PC-3 (cell line): ENCODE measurements around the gene VSTM2B. TPM values are rescaled to one million over a fixed set of nuclear protein-coding genes. Genes with fewer than 3 reads are reported as not detected.

Experiments used
- ATAC-seq: fragments of 200-7000 bp; cut with Tn5 transposase; 2 replicates; pipeline ENCODE4 v1.9.1; 2020; ENCODE audit warnings: mild to moderate bottlenecking, moderate library complexity
- BruUV-seq: library from RNA; stranded (reverse); fragments of 400-500 nt; replicated peaks from 2 replicates; lab custom pipeline; 2021; lab: Mats Ljungman, UMichigan
- CTCF ChIA-PET: fragments of 300-600 bp; sonication (Branson Sonifier 250); formaldehyde crosslinking; loops from one replicate; lab custom pipeline; 2022; ENCODE audit warnings: antibody characterized with exemption; lab: Charles Lee
- POLR2A ChIA-PET: fragments of 300-600 bp; sonication (Branson Sonifier 250); formaldehyde crosslinking; loops from one replicate; lab custom pipeline; 2022; ENCODE audit warnings: antibody characterized with exemption; ENCODE audit not compliant: unreplicated experiment; lab: Charles Lee
- DNase-seq: peaks from one replicate; pipeline ENCODE4 v3.0.0-alpha.2; 2015
- H2AFZ ChIP-seq: fragments of 300-600 bp; sonication (generic); 2 replicates; pipeline ENCODE4 v1.6.0; 2016; ENCODE audit warnings: antibody characterized with exemption, low read length
- H3F3A ChIP-seq: fragments of 300-600 bp; sonication (generic); one replicate; pipeline ENCODE4 v1.6.0; 2017; ENCODE audit warnings: antibody characterized with exemption, low read length, control low read depth, mild to moderate bottlenecking; ENCODE audit not compliant: unreplicated experiment
- H3K27ac ChIP-seq: fragments of 300-600 bp; sonication (generic); 2 replicates; pipeline ENCODE4 v1.5.1; 2016; ENCODE audit warnings: mild to moderate bottlenecking, low read length
- H3K27me3 ChIP-seq: fragments of 300-600 bp; sonication (generic); 2 replicates; pipeline ENCODE4 v1.6.1; 2016; ENCODE audit warnings: low read length, mixed read lengths
- H3K36me3 ChIP-seq: fragments of 300-600 bp; sonication (generic); 2 replicates; pipeline ENCODE4 v1.6.1; 2016; ENCODE audit warnings: low read depth, mixed run types, low read length, mixed read lengths
- H3K4me1 ChIP-seq: fragments of 300-600 bp; sonication (generic); 2 replicates; pipeline ENCODE4 v1.5.1; 2016; ENCODE audit warnings: low read length; ENCODE audit not compliant: insufficient read depth
- H3K4me2 ChIP-seq: fragments of 300-600 bp; sonication (generic); 2 replicates; pipeline ENCODE4 v1.6.0; 2016; ENCODE audit warnings: low read length
- H3K4me3 ChIP-seq: fragments of 300-600 bp; sonication (generic); 2 replicates; pipeline ENCODE4 v1.5.1; 2016; ENCODE audit warnings: mild to moderate bottlenecking, low read length, mixed read lengths
- H3K79me2 ChIP-seq: fragments of 300-600 bp; sonication (generic); 2 replicates; pipeline ENCODE4 v1.6.1; 2017; ENCODE audit warnings: low read length, mixed read lengths
- H3K9ac ChIP-seq: fragments of 300-600 bp; sonication (generic); 2 replicates; pipeline ENCODE4 v1.6.0; 2016; ENCODE audit warnings: mild to moderate bottlenecking, low read length
- H3K9me2 ChIP-seq: fragments of 300-600 bp; sonication (generic); replicated peaks from 2 replicates; pipeline ENCODE4 v1.6.1; 2016; ENCODE audit warnings: mixed run types, low read length, mixed read lengths
- H3K9me3 ChIP-seq: fragments of 300-600 bp; sonication (generic); 2 replicates; pipeline ENCODE4 v1.6.1; 2016; ENCODE audit warnings: low read length, mixed read lengths
- H4K20me1 ChIP-seq: fragments of 300-600 bp; sonication (generic); 2 replicates; pipeline ENCODE4 v1.6.1; 2016; ENCODE audit warnings: low read length, mixed read lengths
- EZH2 ChIP-seq: fragments of 300-600 bp; sonication (generic); IDR thresholded peaks from one replicate; pipeline ENCODE4 v1.6.1; 2017; ENCODE audit warnings: antibody characterized with exemption, mild to moderate bottlenecking, low read length; ENCODE audit not compliant: unreplicated experiment
- EZH2phosphoT487 ChIP-seq: fragments of 300-600 bp; sonication (generic); IDR thresholded peaks from 2 replicates; pipeline ENCODE4 v1.6.1; 2018; ENCODE audit warnings: mild to moderate bottlenecking, antibody characterized with exemption, low read length, borderline replicate concordance
- intact Hi-C: fragments of 100-400 bp; cut with micrococcal nuclease; formaldehyde crosslinking; loops from 2 replicates; pipeline ENCODE4 v1.9.0; 2023
- total RNA-seq: library from RNA; depleted of rRNA; stranded (reverse); fragments of >200 nt; gene quantifications from 2 replicates; pipeline ENCODE4 v1.2.3, GENCODE V29; 2014
- TF ChIP-seq, protein P1 (sequence below): fragments of 300-600 bp; sonication (generic); conservative IDR thresholded peaks from 2 replicates; pipeline ENCODE4 v1.5.1; 2017; ENCODE audit warnings: antibody characterized with exemption, low read depth, mild to moderate bottlenecking, low read length

The VSTM2B gene
- total RNA-seq, 1 experiment from 2014 or later, result not detected

DNA sequence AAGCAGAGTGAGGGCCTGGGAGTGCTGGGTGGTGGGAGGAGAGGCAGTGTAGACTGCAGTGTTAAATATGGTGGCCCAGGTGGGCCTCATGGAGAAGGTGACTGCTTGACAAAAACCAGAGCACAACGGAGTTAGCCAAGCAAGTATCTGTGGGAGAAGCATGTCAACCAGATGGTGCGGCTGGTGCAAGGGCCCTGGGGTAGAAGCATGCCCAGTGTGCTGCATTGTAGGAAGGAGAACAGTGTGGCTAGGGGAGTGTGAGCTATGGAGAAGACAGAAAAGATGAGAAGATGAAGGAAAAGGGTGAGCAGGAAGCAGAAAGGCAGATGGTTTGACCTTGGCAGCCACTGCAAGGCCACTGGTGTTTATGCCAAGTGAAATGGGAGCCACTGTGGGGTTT is 2.2 kb upstream of the VSTM2B start:
- no peak overlapping the region for H3K9ac ChIP-seq
- H3K4me1 ChIP-seq, result no peaks in the 10 kb centered on the region
- no peak for ATAC-seq
- H3K4me3 ChIP-seq, result no peak overlapping the region
- H2AFZ ChIP-seq, result no peak overlapping the region
- no peaks in the 10 kb centered on the region for H3K79me2 ChIP-seq
- H3K36me3 ChIP-seq, result no peaks in the 10 kb centered on the region
- no TSS peak for BruUV-seq
- POLR2A ChIA-PET, result no interaction called here
- no peaks in the 10 kb centered on the region for H4K20me1 ChIP-seq
- TF ChIP-seq EZH2phosphoT487, result no peak
- TF ChIP-seq EZH2, result no peak
- TF ChIP-seq, protein P1, sequence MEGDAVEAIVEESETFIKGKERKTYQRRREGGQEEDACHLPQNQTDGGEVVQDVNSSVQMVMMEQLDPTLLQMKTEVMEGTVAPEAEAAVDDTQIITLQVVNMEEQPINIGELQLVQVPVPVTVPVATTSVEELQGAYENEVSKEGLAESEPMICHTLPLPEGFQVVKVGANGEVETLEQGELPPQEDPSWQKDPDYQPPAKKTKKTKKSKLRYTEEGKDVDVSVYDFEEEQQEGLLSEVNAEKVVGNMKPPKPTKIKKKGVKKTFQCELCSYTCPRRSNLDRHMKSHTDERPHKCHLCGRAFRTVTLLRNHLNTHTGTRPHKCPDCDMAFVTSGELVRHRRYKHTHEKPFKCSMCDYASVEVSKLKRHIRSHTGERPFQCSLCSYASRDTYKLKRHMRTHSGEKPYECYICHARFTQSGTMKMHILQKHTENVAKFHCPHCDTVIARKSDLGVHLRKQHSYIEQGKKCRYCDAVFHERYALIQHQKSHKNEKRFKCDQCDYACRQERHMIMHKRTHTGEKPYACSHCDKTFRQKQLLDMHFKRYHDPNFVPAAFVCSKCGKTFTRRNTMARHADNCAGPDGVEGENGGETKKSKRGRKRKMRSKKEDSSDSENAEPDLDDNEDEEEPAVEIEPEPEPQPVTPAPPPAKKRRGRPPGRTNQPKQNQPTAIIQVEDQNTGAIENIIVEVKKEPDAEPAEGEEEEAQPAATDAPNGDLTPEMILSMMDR, result no peak
- DNase-seq, result no peak
- H3K9me3 ChIP-seq, result no peaks in the 10 kb centered on the region
- H3F3A ChIP-seq, result no peaks in the 10 kb centered on the region
- no peak overlapping the region for H3K4me2 ChIP-seq
- H3K9me2 ChIP-seq, result no peaks in the 10 kb centered on the region
- H3K27ac ChIP-seq, result no peak overlapping the region
- peaks cover 38% of the 10 kb centered on the region for H3K27me3 ChIP-seq
- intact Hi-C loops, result no loop called here
- CTCF ChIA-PET, result no interaction called here

DNA sequence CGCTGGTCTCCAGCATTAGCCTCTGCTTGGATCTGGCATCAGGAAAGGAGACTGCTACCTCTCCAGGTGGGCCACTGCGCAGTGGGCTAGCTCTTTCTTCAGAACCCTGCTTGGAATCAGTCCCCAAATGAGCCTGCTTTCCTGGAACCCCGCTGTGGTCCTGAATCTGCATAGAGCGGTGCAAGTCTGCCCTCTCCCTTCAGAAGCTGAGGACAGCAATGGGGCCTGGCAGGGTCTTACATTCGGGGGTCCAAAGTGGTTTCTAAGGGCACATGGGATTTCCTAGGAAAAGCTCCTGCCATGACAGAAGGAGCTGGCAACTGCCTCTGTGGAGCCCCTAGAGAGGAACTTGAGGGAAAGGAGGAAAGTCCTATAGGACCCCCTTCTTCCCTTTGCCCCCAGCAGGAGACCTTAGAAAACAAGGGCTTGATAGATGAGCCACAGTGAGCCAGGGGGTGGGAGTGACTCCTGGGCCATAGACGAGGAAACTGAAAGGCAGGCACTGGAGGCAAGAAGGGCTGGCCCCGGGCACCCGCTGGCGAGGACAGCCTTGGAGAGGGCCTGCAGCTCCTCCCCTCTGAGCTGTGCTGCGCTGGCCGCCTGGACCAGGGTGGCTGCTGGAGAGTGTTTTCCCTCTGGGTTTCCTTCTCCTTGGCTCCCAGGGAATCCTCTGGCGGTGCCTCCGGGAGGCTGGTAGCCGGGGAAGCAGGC is 1.4 kb upstream of the VSTM2B start:
- no peak for ATAC-seq
- H3K27me3 ChIP-seq, result peaks cover 38% of the 10 kb centered on the region
- POLR2A ChIA-PET, result no interaction called here

More for the DNA sequence above, 1.4 kb upstream of the VSTM2B start:
- Histone ChIP-seq H2AFZ (no peak overlapping the region), H3F3A (no peaks in the 10 kb centered on the region), H3K9ac (no peak overlapping the region), H3K79me2 (no peaks in the 10 kb centered on the region), H3K4me2 (no peak overlapping the region), H3K4me3 (no peak overlapping the region), H3K4me1 (no peaks in the 10 kb centered on the region), H3K36me3 (no peaks in the 10 kb centered on the region), H3K27ac (no peak overlapping the region), H3K9me3 (no peaks in the 10 kb centered on the region), H3K9me2 (no peaks in the 10 kb centered on the region), H4K20me1 (no peaks in the 10 kb centered on the region)
- TF ChIP-seq, protein P1, result no peak
- TF ChIP-seq EZH2phosphoT487, result no peak
- TF ChIP-seq EZH2, result no peak
- no peak for DNase-seq
- intact Hi-C loops, result no loop called here
- no TSS peak for BruUV-seq
- CTCF ChIA-PET, result no interaction called here
